Cardiac muscle cell (in vitro differentiated cells and primary cell): ENCODE results near the gene CORO7. TPM values are rescaled to one million over a fixed set of nuclear protein-coding genes. Genes with fewer than 3 reads are reported as not detected.

Experiments
- DNase-seq, 2 donors: peaks; one replicate each; pipeline versions ENCODE4 v3.0.0 to v3.0.0-alpha.2; 2010 to 2017; ENCODE audit warnings: low read depth in 1 of 2, low spot score in 1 of 2
- H3K27ac ChIP-seq: fragments of 200-600 bp; sonication (generic); 2 replicates; pipeline ENCODE4 v1.5.1; 2016
- H3K27me3 ChIP-seq: fragments of 200-600 bp; sonication (generic); 2 replicates; pipeline ENCODE4 v1.6.0; 2016; ENCODE audit warnings: control low read depth
- H3K36me3 ChIP-seq: fragments of 200-600 bp; sonication (generic); 2 replicates; pipeline ENCODE4 v1.5.1; 2016; ENCODE audit warnings: control low read depth
- H3K4me1 ChIP-seq: fragments of 200-600 bp; sonication (generic); 2 replicates; pipeline ENCODE4 v1.8.1; 2017; ENCODE audit warnings: low read depth, mild to moderate bottlenecking, mixed run types
- H3K4me3 ChIP-seq: fragments of 200-600 bp; sonication (generic); 2 replicates; pipeline ENCODE4 v1.5.1; 2016; ENCODE audit warnings: mild to moderate bottlenecking
- H3K9me3 ChIP-seq: fragments of 200-600 bp; sonication (generic); 2 replicates; pipeline ENCODE4 v1.5.1; 2017; ENCODE audit warnings: low read depth, mild to moderate bottlenecking, control low read depth
- CTCF ChIP-seq: IDR thresholded peaks from 2 replicates; pipeline ENCODE4 v1.5.1; 2012; ENCODE audit warnings: low read depth, mild to moderate bottlenecking, low read length
- polyA plus RNA-seq: library from polyadenylated mRNA; unstranded; fragments of >200 nt; fragmentation: Nextera tagmentation; extraction: Ambion mirVana; gene quantifications from 2 replicates; pipeline ENCODE4 v1.2.1, GENCODE V29; 2016
- total RNA-seq: library from RNA; depleted of rRNA; stranded (reverse); fragments of >200 nt; gene quantifications from 2 replicates; pipeline ENCODE4 v1.2.3, GENCODE V29; 2016

The CORO7 gene
- total and polyA plus RNA-seq, 2 experiments from 2014 or later, result 62.1 to 66.5 TPM

GRCh38 chr16:4443986-4444385 is 27.6 kb upstream of the CORO7 start:
- Histone ChIP-seq H3K4me3 (no peak overlapping the region), H3K9me3 (no peaks in the 10 kb centered on the region), H3K36me3 (peaks cover 66% of the 10 kb centered on the region), H3K27ac (no peak overlapping the region), H3K27me3 (no peaks in the 10 kb centered on the region), H3K4me1 (no peaks in the 10 kb centered on the region)
- no peak for TF ChIP-seq CTCF
- no peak for DNase-seq

DNA sequence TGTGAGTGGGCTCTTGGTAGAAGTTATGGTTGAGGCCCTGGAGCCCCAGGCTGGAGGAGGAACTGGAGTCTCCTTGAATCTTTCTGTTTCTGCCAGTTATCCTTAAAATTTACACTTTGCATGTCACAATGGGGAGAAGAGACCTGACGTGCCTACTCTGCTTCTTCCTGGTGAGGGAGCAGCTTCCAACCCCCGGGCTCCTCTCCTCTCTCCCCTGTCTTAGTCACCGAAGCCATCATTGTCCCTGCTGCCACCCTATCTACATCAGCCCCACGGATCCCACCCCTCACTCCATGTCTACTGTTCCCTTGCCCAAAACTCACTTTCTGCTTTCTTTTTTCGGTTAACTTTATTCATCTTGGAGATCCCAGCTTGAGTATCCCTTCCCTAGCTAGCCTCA is 26.9 kb upstream of the CORO7 start:
- H3K27ac ChIP-seq, result no peak overlapping the region
- TF ChIP-seq CTCF, result no peak
- H3K27me3 ChIP-seq, result no peaks in the 10 kb centered on the region
- no peaks in the 10 kb centered on the region for H3K9me3 ChIP-seq
- H3K4me3 ChIP-seq, result no peak overlapping the region
- peaks cover 70% of the 10 kb centered on the region for H3K36me3 ChIP-seq
- H3K4me1 ChIP-seq, result no peaks in the 10 kb centered on the region
- no peak for DNase-seq

- H3K4me1 ChIP-seq, result no peaks in the 10 kb centered on the region
- no peak for TF ChIP-seq CTCF
- no peaks in the 10 kb centered on the region for H3K27me3 ChIP-seq
- H3K27ac ChIP-seq, result no peak overlapping the region
- H3K36me3 ChIP-seq, result peaks cover 68% of the 10 kb centered on the region
- no peaks in the 10 kb centered on the region for H3K9me3 ChIP-seq
- H3K4me3 ChIP-seq, result no peak overlapping the region
- DNase-seq, result no peak
These were observed 26.0 kb upstream of the CORO7 start for GRCh38 chr16:4442371-4442770.

DNA sequence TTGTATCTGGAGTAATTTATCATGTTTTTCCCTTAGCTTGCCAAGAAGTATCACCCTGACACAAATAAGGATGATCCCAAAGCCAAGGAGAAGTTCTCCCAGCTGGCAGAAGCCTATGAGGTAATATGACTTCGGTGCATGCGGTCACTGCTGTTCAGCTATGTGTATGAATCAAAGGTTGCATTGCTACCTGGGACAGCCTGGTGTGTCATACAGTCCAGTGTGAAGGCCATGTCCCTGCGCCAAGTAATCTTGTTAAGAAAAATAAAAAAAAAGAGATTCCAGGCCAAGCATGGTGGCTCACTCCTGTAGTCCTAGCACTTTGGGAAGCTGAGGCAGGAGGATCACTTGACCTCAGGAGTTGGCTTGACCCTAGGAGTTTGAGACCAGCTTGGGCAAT is 21.0 kb upstream of the CORO7 start:
- peaks cover 43% of the 10 kb centered on the region for H3K36me3 ChIP-seq

GRCh38 chr16:4435337-4436067 is 19.1 kb upstream of the CORO7 start:
- Histone ChIP-seq H3K4me1 (no peaks in the 10 kb centered on the region), H3K36me3 (peaks cover 27% of the 10 kb centered on the region), H3K27ac (no peak overlapping the region), H3K27me3 (no peaks in the 10 kb centered on the region), H3K9me3 (no peaks in the 10 kb centered on the region), H3K4me3 (no peak overlapping the region)
- TF ChIP-seq CTCF, result no peak
- DNase-seq, result peak in 1 of 2 donors; percentile 24

More for the DNA sequence above, 21.0 kb upstream of the CORO7 start:
- Histone ChIP-seq H3K4me3 (no peak overlapping the region), H3K27me3 (no peaks in the 10 kb centered on the region), H3K9me3 (no peaks in the 10 kb centered on the region), H3K27ac (no peak overlapping the region), H3K4me1 (no peaks in the 10 kb centered on the region)
- TF ChIP-seq CTCF, result no peak
- DNase-seq, result no peak
